ENCODE data around the gene CENPP. TPM values are rescaled to one million over a fixed set of nuclear protein-coding genes. Genes with fewer than 3 reads are reported as not detected.
"Not testable (repeated sequence)": the region's sequence is repeated elsewhere in the genome, so short reads cannot be mapped to it uniquely, and the experiment has no call there.

Gene CENPP
- total RNA-seq, 1 donor from 2014 or later: 13.1 TPM

GRCh38 chr9:92612292-92612691, 286.5 kb downstream of the CENPP start:
- no peak for DNase-seq (ENCODE audit: low read depth)

GRCh38 chr9:92612816-92613215, 287.1 kb downstream of the CENPP start:
- no peak for DNase-seq (ENCODE audit: low read depth)

- no peak for DNase-seq (ENCODE audit: low read depth)
Observed at GRCh38 chr9:92613268-92614122, 287.7 kb downstream of the CENPP start.

- no peak for DNase-seq (ENCODE audit: low read depth)
Observed at GRCh38 chr9:92614123-92614510, 288.4 kb downstream of the CENPP start.

- DNase-seq (ENCODE audit: low read depth): no peak
Observed at GRCh38 chr9:92614763-92615461, 289.2 kb downstream of the CENPP start.

GRCh38 chr9:92615790-92616189, 290.0 kb downstream of the CENPP start:
- no peak for DNase-seq (ENCODE audit: low read depth)

GRCh38 chr9:92616199-92616641, 290.5 kb downstream of the CENPP start:
- DNase-seq (ENCODE audit: low read depth): no peak

- no peak for DNase-seq (ENCODE audit: low read depth)
Observed at GRCh38 chr9:92616655-92617111, 290.9 kb downstream of the CENPP start.

GRCh38 chr9:92617195-92617813, 291.6 kb downstream of the CENPP start:
- DNase-seq (ENCODE audit: low read depth): no peak

- DNase-seq (ENCODE audit: low read depth): no peak
Observed at GRCh38 chr9:92617951-92618510, 292.3 kb downstream of the CENPP start.

- no peak for DNase-seq (ENCODE audit: low read depth)
Observed at GRCh38 chr9:92618633-92619225, 293.0 kb downstream of the CENPP start.

GRCh38 chr9:92619601-92620300, 294.0 kb downstream of the CENPP start:
- DNase-seq (ENCODE audit: low read depth): no peak

GRCh38 chr9:92620845-92621244, 295.1 kb downstream of the CENPP start:
- DNase-seq (ENCODE audit: low read depth): no peak

- DNase-seq (ENCODE audit: low read depth): not testable (repeated sequence)
Observed at GRCh38 chr9:92623936-92624335, 298.2 kb downstream of the CENPP start.

GRCh38 chr9:92626484-92626883, 300.7 kb downstream of the CENPP start:
- DNase-seq (ENCODE audit: low read depth): no peak

- DNase-seq (ENCODE audit: low read depth): no peak
Observed at GRCh38 chr9:92627651-92628050, 301.9 kb downstream of the CENPP start.

- no peak for DNase-seq (ENCODE audit: low read depth)
Observed at GRCh38 chr9:92631452-92632343, 305.9 kb downstream of the CENPP start.

GRCh38 chr9:92632641-92633040, 306.9 kb downstream of the CENPP start:
- DNase-seq (ENCODE audit: low read depth): no peak

GRCh38 chr9:92633614-92634278, 308.0 kb downstream of the CENPP start:
- DNase-seq (ENCODE audit: low read depth): no peak
